Sigmoid colon (tissue), 4 donors: Measurements from ENCODE around the gene KRTAP12-3.

ENCODE experiments used
- EP300 ChIP-seq, 4 donors: sonication (generic); formaldehyde crosslinking; IDR thresholded peaks; one replicate each; pipeline ENCODE4 v1.6.1; 2017; ENCODE audit warnings: antibody characterized with exemption in 4 of 4
- POLR2A ChIP-seq, 2 donors: fragments of 450-650 bp; IDR thresholded peaks; one replicate each; pipeline ENCODE4 v1.6.1; 2016; ENCODE audit warnings: antibody characterized with exemption in 2 of 2, mild to moderate bottlenecking in 2 of 2, moderate library complexity in 2 of 2
- POLR2AphosphoS5 ChIP-seq, 4 donors: sonication (generic); formaldehyde crosslinking; IDR thresholded peaks; one replicate each; pipeline ENCODE4 v1.6.1; 2017; ENCODE audit warnings: antibody characterized with exemption in 4 of 4
- TF ChIP-seq, protein P1 (sequence below), 4 experiments: fragments of 450-650 bp in 3 of 4; fragments of 200-600 bp in 1 of 4; IDR thresholded peaks; one replicate each; pipeline ENCODE4 v1.5.1; 2016 to 2019; ENCODE audit warnings: antibody characterized with exemption in 4 of 4, mild to moderate bottlenecking in 3 of 4, moderate library complexity in 2 of 4

- no peak for TF ChIP-seq POLR2AphosphoS5 (IDR thresholded peaks at IDR 0.05)
- TF ChIP-seq, protein P1, sequence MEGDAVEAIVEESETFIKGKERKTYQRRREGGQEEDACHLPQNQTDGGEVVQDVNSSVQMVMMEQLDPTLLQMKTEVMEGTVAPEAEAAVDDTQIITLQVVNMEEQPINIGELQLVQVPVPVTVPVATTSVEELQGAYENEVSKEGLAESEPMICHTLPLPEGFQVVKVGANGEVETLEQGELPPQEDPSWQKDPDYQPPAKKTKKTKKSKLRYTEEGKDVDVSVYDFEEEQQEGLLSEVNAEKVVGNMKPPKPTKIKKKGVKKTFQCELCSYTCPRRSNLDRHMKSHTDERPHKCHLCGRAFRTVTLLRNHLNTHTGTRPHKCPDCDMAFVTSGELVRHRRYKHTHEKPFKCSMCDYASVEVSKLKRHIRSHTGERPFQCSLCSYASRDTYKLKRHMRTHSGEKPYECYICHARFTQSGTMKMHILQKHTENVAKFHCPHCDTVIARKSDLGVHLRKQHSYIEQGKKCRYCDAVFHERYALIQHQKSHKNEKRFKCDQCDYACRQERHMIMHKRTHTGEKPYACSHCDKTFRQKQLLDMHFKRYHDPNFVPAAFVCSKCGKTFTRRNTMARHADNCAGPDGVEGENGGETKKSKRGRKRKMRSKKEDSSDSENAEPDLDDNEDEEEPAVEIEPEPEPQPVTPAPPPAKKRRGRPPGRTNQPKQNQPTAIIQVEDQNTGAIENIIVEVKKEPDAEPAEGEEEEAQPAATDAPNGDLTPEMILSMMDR (IDR thresholded peaks at IDR 0.05): no peak
- no peak for TF ChIP-seq POLR2A (IDR thresholded peaks at IDR 0.05)
- no peak for TF ChIP-seq EP300 (IDR thresholded peaks at IDR 0.05)
These were observed 10.5 kb upstream of the KRTAP12-3 start for GRCh38 chr21:44647222-44647552.
